ENCODE results near the gene CR1. TPM values are rescaled to one million over a fixed set of nuclear protein-coding genes. Genes with fewer than 3 reads are reported as not detected.
"Not testable (repeated sequence)": the region's sequence is repeated elsewhere in the genome, so short reads cannot be mapped to it uniquely, and the experiment has no call there.

Gene CR1
- total RNA-seq, 2 donors from 2014 or later = 0.42 to 3.5 TPM

- DNase-seq = no peak
- Histone ChIP-seq H3K36me3 (no peaks in the 10 kb centered on the region), H3K27me3 (peaks cover 6% of the 10 kb centered on the region), H3K27ac (no peak overlapping the region), H3K4me1 (no peaks in the 10 kb centered on the region), H3K9ac (ENCODE audit: low read depth in 2 of 2, low read length in 2 of 2) (no peak overlapping the region), H3K9me3 (no peaks in the 10 kb centered on the region), H3K4me3 (no peak overlapping the region)
- TF ChIP-seq CTCF (IDR thresholded peaks at IDR 0.05) = no peak
- intact Hi-C loops (cut with DNase I) = no loop called here
Measured at GRCh38 chr1:207676153-207676552, 180.2 kb downstream of the CR1 start.

GRCh38 chr1:207680590-207681388, 184.8 kb downstream of the CR1 start:
- H3K36me3 ChIP-seq; H3K27me3 ChIP-seq; H3K27ac ChIP-seq; H3K4me3 ChIP-seq; H3K4me1 ChIP-seq; intact Hi-C loops (cut with DNase I); H3K9me3 ChIP-seq; DNase-seq; H3K9ac ChIP-seq (ENCODE audit: low read depth in 2 of 2, low read length in 2 of 2): not testable (repeated sequence)

GRCh38 chr1:207682872-207683434, 187.0 kb downstream of the CR1 start:
- H3K27ac ChIP-seq; H3K9me3 ChIP-seq; H3K4me3 ChIP-seq; H3K27me3 ChIP-seq; H3K36me3 ChIP-seq; intact Hi-C loops (cut with DNase I); DNase-seq; H3K4me1 ChIP-seq; H3K9ac ChIP-seq (ENCODE audit: low read depth in 2 of 2, low read length in 2 of 2): not testable (repeated sequence)

- H3K9me3 ChIP-seq; H3K9ac ChIP-seq (ENCODE audit: low read depth in 2 of 2, low read length in 2 of 2); DNase-seq; H3K4me3 ChIP-seq; intact Hi-C loops (cut with DNase I); H3K4me1 ChIP-seq; H3K36me3 ChIP-seq; H3K27me3 ChIP-seq; H3K27ac ChIP-seq: not testable (repeated sequence)
Measured at GRCh38 chr1:207690551-207690950, 194.6 kb downstream of the CR1 start.

GRCh38 chr1:207691010-207691409, 195.1 kb downstream of the CR1 start:
- no peaks in the 10 kb centered on the region for H3K4me1 ChIP-seq
- H3K27ac ChIP-seq = no peak overlapping the region
- no peaks in the 10 kb centered on the region for H3K36me3 ChIP-seq
- intact Hi-C loops (cut with DNase I) = no loop called here
- DNase-seq = no peak
- no peak overlapping the region for H3K4me3 ChIP-seq
- H3K27me3 ChIP-seq = no peaks in the 10 kb centered on the region
- TF ChIP-seq CTCF (IDR thresholded peaks at IDR 0.05) = no peak
- H3K9me3 ChIP-seq = no peaks in the 10 kb centered on the region
- no peak overlapping the region for H3K9ac ChIP-seq (ENCODE audit: low read depth in 2 of 2, low read length in 2 of 2)

Other genes with a start within 250 kb of the CR1 start
- gene CD55, start 174.5 kb upstream of the CR1 start, total RNA-seq = 10 to 100 TPM; 49.4 to 70.7 TPM
- under 1 TPM; 0.05 to 0.35 TPM for gene CR2, start 41.8 kb upstream of the CR1 start, total RNA-seq
- gene CR1L, start 149.0 kb downstream of the CR1 start, total RNA-seq = not detected

Data from colonic mucosa (tissue), 4 donors.